ENCODE results near the gene TMEM237.

The TMEM237 gene

GRCh38 chr2:201642579-201643215 lies 606 bp downstream of the TMEM237 start (continued):
- TF ChIP-seq ZBTB6 (tag by site-specific recombination; IDR thresholded peaks at IDR 0.05) (no peak), TCF7L2 (IDR thresholded peaks at IDR 0.05; ENCODE audit: borderline replicate concordance, low read depth, low read length) (no peak), ZNF777 (tag by site-specific recombination; IDR thresholded peaks at IDR 0.05; ENCODE audit: borderline replicate concordance) (no peak), ZNF518A (tag by site-specific recombination; conservative IDR thresholded peaks at IDR 0.05; ENCODE audit: low read depth) (no peak), ZNF211 (tag by site-specific recombination; IDR thresholded peaks at IDR 0.05; ENCODE audit: low read depth) (no peak), ATF2 (tag by site-specific recombination; IDR thresholded peaks at IDR 0.05; ENCODE audit: low read depth) (no peak), ZNF133 (tag by site-specific recombination; IDR thresholded peaks at IDR 0.05) (no peak), ZBTB21 (tag by site-specific recombination; IDR thresholded peaks at IDR 0.05) (no peak), ZSCAN23 (tag by site-specific recombination; IDR thresholded peaks at IDR 0.05) (no peak), ZNF335 (tag by site-specific recombination; conservative IDR thresholded peaks at IDR 0.05) (peak; percentile 94), ZNF585B (tag by site-specific recombination; IDR thresholded peaks at IDR 0.05) (no peak), ZNF660 (tag by site-specific recombination; IDR thresholded peaks at IDR 0.05) (peak; percentile 33; the same call in 1 of the 2 replicates), ZNF311 (tag by site-specific recombination; IDR thresholded peaks at IDR 0.05; ENCODE audit: borderline replicate concordance) (no peak), ZNF174 (tag by site-specific recombination; IDR thresholded peaks at IDR 0.05) (no peak), ZNF76 (tag by site-specific recombination; IDR thresholded peaks at IDR 0.05; ENCODE audit: borderline replicate concordance, low read depth) (peak; percentile 42; the same call in 1 of the 2 replicates), ZNF529 (tag by site-specific recombination; IDR thresholded peaks at IDR 0.05; ENCODE audit: insufficient replicate concordance) (no peak), ZBTB48 (tag by site-specific recombination; IDR thresholded peaks at IDR 0.05) (peak; percentile 17; the same call in 1 of the 2 replicates), AEBP2 (tag by site-specific recombination; IDR thresholded peaks at IDR 0.05; ENCODE audit: borderline replicate concordance) (no peak), GFI1B (tag by site-specific recombination; IDR thresholded peaks at IDR 0.05) (peak; percentile 79; the same call in 1 of the 2 replicates), PBX3 (CRISPR knock-in tag; IDR thresholded peaks at IDR 0.05) (0 out of 2 replicates have a peak, but pooled peaks have one; percentile 58), ZNF324 (tag by site-specific recombination; IDR thresholded peaks at IDR 0.05) (no peak), ZNF221 (tag by site-specific recombination; IDR thresholded peaks at IDR 0.05; ENCODE audit: borderline replicate concordance) (no peak), TRIM28 (IDR thresholded peaks at IDR 0.05; ENCODE audit: borderline replicate concordance, low read length) (no peak), KLF17 (tag by site-specific recombination; IDR thresholded peaks at IDR 0.05) (0 out of 2 replicates have a peak, but pooled peaks have one; percentile 8), ZNF148 (tag by site-specific recombination; IDR thresholded peaks at IDR 0.05; ENCODE audit: borderline replicate concordance) (no peak)

Data from HEK293 (cell line).